Non-pigmented ciliary epithelial cell (primary cell): Measurements from ENCODE around the gene CCDC88C.
"Not testable (repeated sequence)": the region's sequence is repeated elsewhere in the genome, so short reads cannot be mapped to it uniquely, and the experiment has no call there.

Experiments used
- DNase-seq: peaks from one replicate; pipeline ENCODE4 v3.0.0-alpha.2; 2010; ENCODE audit warnings: low read depth

CCDC88C gene, protein sequence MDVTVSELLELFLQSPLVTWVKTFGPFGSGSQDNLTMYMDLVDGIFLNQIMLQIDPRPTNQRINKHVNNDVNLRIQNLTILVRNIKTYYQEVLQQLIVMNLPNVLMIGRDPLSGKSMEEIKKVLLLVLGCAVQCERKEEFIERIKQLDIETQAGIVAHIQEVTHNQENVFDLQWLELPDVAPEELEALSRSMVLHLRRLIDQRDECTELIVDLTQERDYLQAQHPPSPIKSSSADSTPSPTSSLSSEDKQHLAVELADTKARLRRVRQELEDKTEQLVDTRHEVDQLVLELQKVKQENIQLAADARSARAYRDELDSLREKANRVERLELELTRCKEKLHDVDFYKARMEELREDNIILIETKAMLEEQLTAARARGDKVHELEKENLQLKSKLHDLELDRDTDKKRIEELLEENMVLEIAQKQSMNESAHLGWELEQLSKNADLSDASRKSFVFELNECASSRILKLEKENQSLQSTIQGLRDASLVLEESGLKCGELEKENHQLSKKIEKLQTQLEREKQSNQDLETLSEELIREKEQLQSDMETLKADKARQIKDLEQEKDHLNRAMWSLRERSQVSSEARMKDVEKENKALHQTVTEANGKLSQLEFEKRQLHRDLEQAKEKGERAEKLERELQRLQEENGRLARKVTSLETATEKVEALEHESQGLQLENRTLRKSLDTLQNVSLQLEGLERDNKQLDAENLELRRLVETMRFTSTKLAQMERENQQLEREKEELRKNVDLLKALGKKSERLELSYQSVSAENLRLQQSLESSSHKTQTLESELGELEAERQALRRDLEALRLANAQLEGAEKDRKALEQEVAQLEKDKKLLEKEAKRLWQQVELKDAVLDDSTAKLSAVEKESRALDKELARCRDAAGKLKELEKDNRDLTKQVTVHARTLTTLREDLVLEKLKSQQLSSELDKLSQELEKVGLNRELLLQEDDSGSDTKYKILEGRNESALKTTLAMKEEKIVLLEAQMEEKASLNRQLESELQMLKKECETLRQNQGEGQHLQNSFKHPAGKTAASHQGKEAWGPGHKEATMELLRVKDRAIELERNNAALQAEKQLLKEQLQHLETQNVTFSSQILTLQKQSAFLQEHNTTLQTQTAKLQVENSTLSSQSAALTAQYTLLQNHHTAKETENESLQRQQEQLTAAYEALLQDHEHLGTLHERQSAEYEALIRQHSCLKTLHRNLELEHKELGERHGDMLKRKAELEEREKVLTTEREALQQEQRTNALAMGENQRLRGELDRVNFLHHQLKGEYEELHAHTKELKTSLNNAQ (N-terminal part only)

GRCh38 chr14:91417120-91417982 is at the start of gene CCDC88C:
TSS of gene CCDC88C (minus strand) at chr14:91417820. CDS start at chr14:91417690, 130 bp downstream.
- no peak for DNase-seq

DNA sequence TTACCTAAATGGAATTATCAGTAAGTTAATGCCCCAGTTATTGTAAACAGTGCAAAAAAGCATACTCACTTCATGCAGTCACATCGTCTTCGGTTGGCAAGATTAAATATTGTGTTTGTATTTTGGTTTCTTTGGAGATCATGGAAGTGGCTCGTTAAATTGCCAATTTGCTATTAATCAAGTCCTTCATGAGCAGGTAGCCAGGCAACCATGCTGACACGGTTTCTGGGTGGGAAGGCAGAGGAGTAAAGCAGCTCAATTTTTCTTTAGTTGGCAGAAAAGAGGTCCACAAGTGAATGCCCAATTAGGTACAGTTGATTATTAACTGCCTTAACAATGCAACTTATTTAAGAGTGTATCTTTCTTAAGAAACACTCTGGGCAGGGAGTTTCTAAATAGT is 48.6 kb upstream of the CCDC88C start:
- no peak for DNase-seq

DNA sequence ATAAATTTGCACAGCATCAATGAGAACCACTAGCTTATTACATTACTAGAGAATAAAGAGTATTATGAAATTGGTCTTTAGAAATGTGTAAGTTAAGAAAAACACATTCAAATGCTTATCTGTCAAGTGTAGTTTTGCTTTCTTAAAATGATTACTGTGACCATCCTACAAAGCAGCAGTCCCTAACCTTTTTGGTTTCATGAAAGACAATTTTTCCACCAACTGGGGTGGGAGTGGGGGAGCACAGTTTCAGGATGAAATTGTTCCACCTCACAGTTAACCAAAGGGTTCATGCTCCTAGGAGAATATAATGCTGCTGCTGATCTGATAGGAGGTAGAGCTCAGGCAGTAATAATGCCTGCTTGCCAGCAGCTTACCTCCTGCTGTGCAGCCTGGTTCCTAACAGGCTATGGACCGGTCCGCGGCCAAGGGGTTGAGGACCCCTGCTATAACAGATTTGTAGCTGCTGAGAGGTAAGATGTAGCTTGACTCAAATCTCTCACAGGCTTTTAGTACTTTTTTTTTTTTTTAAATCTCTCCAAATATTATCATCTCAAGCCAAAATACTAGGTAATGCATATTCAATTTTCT is 47.1 kb upstream of the CCDC88C start:
- DNase-seq = no peak

GRCh38 chr14:91458612-91459011 is 41.0 kb upstream of the CCDC88C start:
- DNase-seq = no peak

- DNase-seq = no peak
Measured at GRCh38 chr14:91456283-91456682, 38.7 kb upstream of the CCDC88C start.

DNA sequence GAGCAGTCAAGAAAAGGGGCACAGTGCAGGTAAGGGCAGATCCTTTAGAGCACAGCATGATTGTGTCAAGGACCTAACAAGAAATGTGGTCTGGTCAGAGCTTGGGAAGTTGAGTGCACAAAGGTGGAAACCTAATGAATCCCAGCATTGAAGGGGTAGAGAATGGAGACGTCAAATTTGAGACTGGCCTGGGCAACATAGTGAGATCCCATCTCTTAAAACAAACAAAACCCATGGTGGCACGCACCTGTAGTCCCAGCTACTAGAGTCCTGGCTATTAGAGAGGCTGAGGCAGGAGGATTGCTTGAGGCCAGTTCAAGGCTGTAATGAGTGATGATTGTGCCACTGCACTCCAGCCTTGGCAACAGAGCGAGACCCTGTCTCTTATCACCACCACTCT is 37.0 kb upstream of the CCDC88C start:
- no peak for DNase-seq

GRCh38 chr14:91454155-91454554 is 36.5 kb upstream of the CCDC88C start:
- no peak for DNase-seq

- DNase-seq = no peak
Measured at GRCh38 chr14:91453744-91454143, 36.1 kb upstream of the CCDC88C start.

DNA sequence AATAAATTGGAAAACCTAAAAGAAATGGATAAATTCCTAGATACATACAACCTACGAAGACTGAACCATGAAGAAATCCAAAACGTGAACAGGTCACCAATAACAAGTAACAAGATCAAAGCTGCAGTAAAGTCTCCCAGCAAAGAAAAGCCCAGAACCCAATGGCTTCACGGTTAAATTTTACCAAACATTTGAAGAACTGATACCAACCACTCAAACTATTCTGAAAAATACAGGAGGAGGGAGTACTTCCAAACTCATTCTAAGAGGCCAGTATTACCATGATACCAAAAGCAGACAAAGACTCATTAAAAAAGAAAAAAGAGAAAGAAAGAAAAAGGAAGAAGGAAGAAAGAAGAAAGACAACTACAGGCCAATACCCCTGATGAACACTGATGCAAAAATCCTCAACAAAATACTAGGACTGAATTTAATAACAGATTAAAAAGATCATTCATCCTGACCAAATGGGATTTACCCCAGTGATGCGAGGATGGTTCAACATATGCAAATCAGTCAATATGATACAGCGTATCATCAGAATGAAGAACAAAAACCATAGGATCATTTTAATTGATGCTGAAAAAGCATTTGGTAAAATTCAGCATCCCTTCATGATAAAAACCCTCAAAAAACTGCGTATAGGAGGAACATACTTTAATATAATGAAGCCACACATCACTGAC is 26.9 kb upstream of the CCDC88C start:
- DNase-seq = no peak

DNA sequence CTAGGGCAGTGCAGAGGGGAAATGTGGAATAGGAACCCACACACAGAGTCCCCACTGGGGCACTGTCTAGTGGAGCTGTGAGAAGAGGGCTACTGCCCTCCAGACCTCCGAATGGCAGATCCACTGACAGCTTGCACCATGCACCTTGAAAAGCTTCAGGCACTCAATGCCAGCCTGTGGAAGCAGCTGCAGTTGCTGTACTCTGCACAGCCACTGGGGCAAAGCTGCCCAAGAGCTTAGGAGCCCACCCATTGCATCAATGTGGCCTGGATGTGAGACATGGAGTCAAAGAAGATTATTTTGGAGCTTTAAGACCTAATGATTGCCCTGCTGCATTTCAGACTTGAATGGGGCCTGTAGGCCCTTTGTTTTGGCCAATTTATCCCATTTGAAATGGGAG is 21.7 kb upstream of the CCDC88C start:
- no peak for DNase-seq

DNA sequence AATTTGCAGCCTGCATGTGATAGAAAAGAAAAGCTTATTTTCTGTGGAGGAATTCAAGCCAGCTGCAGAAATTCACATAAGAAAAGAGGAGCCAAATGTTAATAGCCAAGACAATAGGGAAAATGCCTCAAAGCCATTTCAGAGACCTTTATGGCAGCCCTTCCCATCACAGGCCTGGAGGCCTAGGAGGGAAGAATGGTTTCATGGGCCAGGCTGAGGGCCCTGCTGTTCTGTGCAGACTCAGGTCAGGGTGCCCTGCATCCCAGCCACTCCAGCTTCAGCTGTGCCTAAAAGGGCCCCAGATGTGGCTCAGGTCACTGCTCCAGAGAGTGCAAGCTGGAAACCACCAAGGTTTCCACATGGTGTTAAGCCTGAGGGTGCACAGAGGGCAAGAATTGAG is 21.2 kb upstream of the CCDC88C start:
- DNase-seq = no peak

- not testable (repeated sequence) for DNase-seq
Measured at GRCh38 chr14:91436266-91436665, 18.6 kb upstream of the CCDC88C start.

DNA sequence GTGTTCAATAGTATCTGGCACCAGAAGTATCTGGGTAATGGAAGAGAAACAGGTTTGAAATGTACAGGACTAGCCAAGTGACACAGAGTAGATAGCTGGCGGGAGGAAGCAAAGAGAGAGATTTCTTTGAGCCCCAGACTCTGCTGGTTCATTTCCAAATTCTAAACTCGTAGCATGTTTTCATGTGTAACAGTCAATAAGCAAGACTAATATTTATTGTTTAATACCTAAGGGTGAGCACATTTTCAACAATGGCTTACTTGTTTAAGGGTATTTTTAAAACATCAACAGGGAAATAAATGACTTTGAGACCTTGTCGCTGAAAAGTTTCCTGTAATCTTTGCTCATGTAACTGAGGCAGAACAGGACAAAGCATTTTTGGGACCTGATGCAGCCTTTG is 11.8 kb upstream of the CCDC88C start:
- no peak for DNase-seq

DNA sequence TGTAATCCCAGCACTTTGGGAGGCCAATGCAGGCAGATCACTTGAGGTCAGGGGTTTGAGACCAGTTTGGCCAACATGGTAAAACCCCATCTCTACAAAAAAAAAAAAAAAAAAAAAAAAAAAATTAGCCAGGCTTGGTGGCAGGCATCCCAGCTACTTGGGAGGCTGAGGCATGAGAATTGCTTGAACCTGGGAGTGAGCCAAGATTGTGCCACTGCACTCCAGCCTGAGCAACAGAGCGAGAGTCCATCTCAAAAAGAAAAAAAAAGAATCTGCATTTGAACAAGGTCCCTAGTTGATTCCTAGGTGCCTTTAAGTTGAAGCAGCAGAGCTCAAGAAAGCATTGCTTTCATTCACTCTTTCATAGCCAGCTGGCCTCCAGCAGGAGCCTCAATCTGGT is 11.3 kb upstream of the CCDC88C start:
- not testable (repeated sequence) for DNase-seq

- DNase-seq = not testable (repeated sequence)
Measured at GRCh38 chr14:91425531-91425944, 7.9 kb upstream of the CCDC88C start.

DNA sequence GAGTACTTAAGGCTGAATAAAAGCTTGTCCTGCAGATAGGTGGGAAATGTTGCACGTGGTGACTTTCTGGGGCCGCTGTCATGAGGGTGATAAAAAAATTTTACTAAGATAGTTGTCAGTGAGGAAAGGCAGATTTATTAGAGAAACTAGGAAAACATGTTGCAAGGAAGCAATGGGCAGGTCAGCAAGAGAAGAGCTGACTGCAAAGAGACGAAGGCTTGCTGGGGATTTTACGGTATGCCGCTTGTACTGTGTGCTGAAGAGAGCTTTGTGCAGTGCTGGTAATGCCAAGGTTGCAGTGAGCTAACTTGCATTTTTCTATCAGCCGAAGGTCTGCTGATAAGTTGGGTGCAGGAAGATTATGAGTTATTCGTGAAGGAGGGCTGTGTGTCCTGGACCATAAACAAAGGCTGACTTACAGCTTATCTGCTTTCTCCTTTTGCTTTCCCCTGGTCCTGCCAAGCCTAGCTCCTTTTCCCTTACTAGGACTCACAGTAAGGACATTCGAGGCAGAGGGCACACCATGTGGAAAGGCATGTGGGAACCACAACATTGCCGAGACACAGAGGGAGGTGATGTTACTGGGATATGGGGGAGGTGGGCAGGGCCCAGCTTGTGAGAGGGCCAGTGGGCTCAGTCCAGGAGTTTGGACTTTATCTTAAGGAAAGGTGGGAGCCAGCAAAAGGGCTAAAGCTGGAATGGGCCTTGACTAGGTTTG is 7.4 kb upstream of the CCDC88C start:
- DNase-seq = no peak

DNA sequence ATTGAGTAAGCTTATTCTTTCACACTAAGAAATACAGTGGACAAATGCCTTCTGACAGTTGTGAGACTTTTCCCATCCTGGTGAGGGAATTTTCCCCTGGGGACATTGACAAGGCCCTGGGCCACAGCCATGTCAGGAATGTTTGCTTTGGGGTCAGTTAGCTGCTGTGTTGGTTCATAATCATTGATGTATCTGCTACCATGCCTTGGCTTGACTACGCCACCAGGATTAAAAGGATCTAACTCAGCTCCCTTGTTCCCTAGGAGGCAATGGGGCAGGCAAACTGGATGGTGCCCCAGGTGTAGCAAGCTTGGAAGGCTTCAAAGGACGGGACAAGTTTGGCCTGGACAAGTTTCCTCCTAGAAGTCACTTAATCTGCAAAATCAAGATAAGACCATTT is 3.1 kb upstream of the CCDC88C start:
- DNase-seq = no peak

- no peak for DNase-seq
Measured at GRCh38 chr14:91419451-91419850, 1.8 kb upstream of the CCDC88C start.

- no peak for DNase-seq
Measured at GRCh38 chr14:91419044-91419397, 1.4 kb upstream of the CCDC88C start.
